Endothelial cell of umbilical vein (primary cell): Measurements from ENCODE around the gene NDUFA5. TPM values are rescaled to one million over a fixed set of nuclear protein-coding genes. Genes with fewer than 3 reads are reported as not detected.
A peak's percentile ranks its signal among the peaks of the same experiment; 100 is the strongest.

Source experiments
- Bru-seq: library from RNA; stranded (reverse); fragments of 400-500 nt; gene quantifications from one replicate; lab custom pipeline; 2021; lab: Mats Ljungman, UMichigan
- BruChase-seq, 2 experiments: library from RNA; stranded (reverse); fragments of 400-500 nt; gene quantifications; one replicate each; lab custom pipeline; 2021; lab: Mats Ljungman, UMichigan
- BruUV-seq: library from RNA; stranded (reverse); fragments of 400-500 nt; replicated peaks from 2 replicates; lab custom pipeline; 2021; lab: Mats Ljungman, UMichigan
- CTCF ChIA-PET: fragments of 300-600, 350-600 bp; sonication (Branson Sonifier 250); formaldehyde crosslinking; loops from one replicate; lab custom pipeline; 2021; ENCODE audit warnings: antibody characterized with exemption, inconsistent platforms; lab: Charles Lee
- POLR2A ChIA-PET: fragments of 300-600, 350-600 bp; sonication (Branson Sonifier 250); formaldehyde crosslinking; loops from one replicate; lab custom pipeline; 2021; ENCODE audit warnings: antibody characterized with exemption, inconsistent platforms; lab: Charles Lee
- DNase-seq: peaks from one replicate; pipeline ENCODE4 v3.0.0-alpha.2; 2011; ENCODE audit warnings: low read depth, low spot score
- FAIRE-seq: peaks from 2 replicates; lab custom pipeline; 2011; peaks lifted over from hg19 to GRCh38; lab: Jason Lieb, UNC
- H2AFZ ChIP-seq: 2 replicates; pipeline ENCODE4 v1.6.0; 2012; ENCODE audit warnings: low read depth, low read length, control low read depth, inconsistent platforms
- H3K27ac ChIP-seq: 2 replicates; pipeline ENCODE4 v1.5.1; 2011; ENCODE audit warnings: low read depth, mild to moderate bottlenecking, control low read depth, low read length, moderate library complexity; ENCODE audit not compliant: insufficient read depth
- H3K27me3 ChIP-seq, 2 experiments: 2 replicates each; pipeline versions ENCODE4 v1.6.0 to v1.6.1; 2011; ENCODE audit warnings: low read length in 2 of 2, mixed read lengths in 1 of 2; ENCODE audit not compliant: control insufficient read depth in 2 of 2, insufficient read depth in 2 of 2
- H3K36me3 ChIP-seq, 2 experiments: 2 replicates in 1 of 2; 3 replicates in 1 of 2; pipeline ENCODE4 v1.5.1; 2011; ENCODE audit warnings: low read length in 2 of 2, mild to moderate bottlenecking in 1 of 2, moderate library complexity in 1 of 2; ENCODE audit not compliant: control insufficient read depth in 2 of 2, insufficient read depth in 2 of 2; ENCODE audit errors: extremely low read depth in 1 of 2
- H3K4me1 ChIP-seq: 3 replicates; pipeline ENCODE4 v1.5.1; 2011; ENCODE audit warnings: mild to moderate bottlenecking, low read length; ENCODE audit not compliant: control insufficient read depth, insufficient read depth; ENCODE audit errors: extremely low read depth
- H3K4me2 ChIP-seq: 2 replicates; pipeline ENCODE4 v1.6.1; 2011; ENCODE audit warnings: low read length, control low read depth, mixed read lengths; ENCODE audit not compliant: insufficient read depth
- H3K4me3 ChIP-seq, 3 experiments: fragments of 200-600 bp in 1 of 3; sonication (generic), shearing (Covaris generic) in 1 of 3; replicated peaks in 1 of 3; 2 replicates each; pipeline ENCODE4 v1.5.1; 2011 to 2016; ENCODE audit warnings: control low read depth in 3 of 3, low read length in 3 of 3, mild to moderate bottlenecking in 2 of 3, inconsistent platforms in 1 of 3, low read depth in 1 of 3, moderate library complexity in 1 of 3; ENCODE audit not compliant: insufficient read depth in 1 of 3
- H3K79me2 ChIP-seq: 2 replicates; pipeline ENCODE4 v1.6.0; 2012; ENCODE audit warnings: low read length, inconsistent platforms; ENCODE audit not compliant: control insufficient read depth, insufficient read depth
- H3K9ac ChIP-seq: replicated peaks from 2 replicates; pipeline ENCODE3; 2011; ENCODE audit warnings: low read length, control low read depth; ENCODE audit not compliant: insufficient read depth; ENCODE audit errors: extremely low read depth
- H3K9me1 ChIP-seq: replicated peaks from 3 replicates; pipeline ENCODE4 v1.6.0; 2011; ENCODE audit warnings: mild to moderate bottlenecking, low read length; ENCODE audit not compliant: control insufficient read depth, insufficient read depth; ENCODE audit errors: extremely low read depth
- H3K9me3 ChIP-seq: replicated peaks from 2 replicates; pipeline ENCODE4 v1.5.1; 2012; ENCODE audit warnings: low read length, inconsistent platforms; ENCODE audit not compliant: control insufficient read depth, insufficient read depth
- H4K20me1 ChIP-seq: replicated peaks from 2 replicates; pipeline ENCODE3; 2011; ENCODE audit warnings: mild to moderate bottlenecking, low read length; ENCODE audit not compliant: control insufficient read depth, insufficient read depth; ENCODE audit errors: extremely low read depth
- EZH2 ChIP-seq: IDR thresholded peaks from 2 replicates; pipeline ENCODE4 v1.6.1; 2012; ENCODE audit warnings: borderline replicate concordance, low read depth, mild to moderate bottlenecking, moderate library complexity, low read length, inconsistent platforms; ENCODE audit not compliant: severe bottlenecking
- FOS ChIP-seq: IDR thresholded peaks from 2 replicates; pipeline ENCODE4 v1.6.1; 2011; ENCODE audit warnings: mild to moderate bottlenecking, low read length, moderate library complexity, borderline replicate concordance; ENCODE audit not compliant: insufficient read depth
- GATA2 ChIP-seq: IDR thresholded peaks from 2 replicates; pipeline ENCODE4 v1.7.0; 2011; ENCODE audit warnings: low read depth, mild to moderate bottlenecking, moderate library complexity, mixed read lengths, low read length; ENCODE audit not compliant: insufficient read length, insufficient read depth
- JUN ChIP-seq: IDR thresholded peaks from 2 replicates; pipeline ENCODE4 v1.6.1; 2011; ENCODE audit warnings: borderline replicate concordance, low read depth; ENCODE audit not compliant: insufficient read length, insufficient read depth
- MYC ChIP-seq: IDR thresholded peaks from one replicate; pipeline ENCODE4 v1.6.1; 2011; ENCODE audit warnings: mild to moderate bottlenecking, low read depth, low read length
- POLR2A ChIP-seq: IDR thresholded peaks from 2 replicates; pipeline ENCODE4 v1.6.1; 2012; ENCODE audit warnings: low read depth, mild to moderate bottlenecking, control low read depth, low read length
- POLR2AphosphoS5 ChIP-seq: IDR thresholded peaks from 2 replicates; pipeline ENCODE4 v1.6.1; 2012; ENCODE audit warnings: low read depth, mild to moderate bottlenecking, control low read depth, low read length, moderate library complexity; ENCODE audit not compliant: insufficient read depth
- dilution Hi-C: fragments of 300-500 bp; cut with MboI; formaldehyde crosslinking; loops from one replicate; pipeline ENCODE4 v1.15.0; 2019; ENCODE audit warnings: low sequenced_read_pairs; ENCODE audit not compliant: extremely low pct_ligation_motif_present
- intact Hi-C: fragments of 100-400 bp; cut with micrococcal nuclease; formaldehyde crosslinking; loops from one replicate; pipeline ENCODE4 v1.10.0; 2022
- long read RNA-seq: library from polyadenylated mRNA; stranded (forward); transcript quantifications from one replicate; pipeline ENCODE4 v2.0.0, GENCODE V29; 2021
- polyA minus RNA-seq, 3 experiments: library from RNA; depleted of rRNA, polyadenylated mRNA; stranded (reverse); fragments of >200 nt; gene quantifications; 1 replicate in 1 of 3; 2 replicates in 2 of 3; pipeline ENCODE4 v1.2.3, GENCODE V29; 2011
- polyA plus RNA-seq, 4 experiments: library from polyadenylated mRNA; depleted of rRNA in 3 of 4; stranded (reverse) in 3 of 4; unstranded in 1 of 4; fragments of >200 nt; gene quantifications; 2 replicates each; pipeline versions ENCODE4 v1.2.1 to v1.2.3, GENCODE V29; 2011 to 2012; ENCODE audit warnings: missing spikeins in 1 of 4
- total RNA-seq: library from RNA; stranded (reverse); gene quantifications from 2 replicates; pipeline ENCODE4 v1.2.3, GENCODE V29; 2021
- TF ChIP-seq, protein P1 (sequence below), 2 donors: IDR thresholded peaks; 1 replicate in 1 of 2; 2 replicates in 1 of 2; pipeline ENCODE4 v1.5.1; 2011; ENCODE audit warnings: low read length in 2 of 2, mild to moderate bottlenecking in 2 of 2, moderate library complexity in 2 of 2, control low read depth in 1 of 2, inconsistent platforms in 1 of 2, low read depth in 1 of 2; ENCODE audit not compliant: insufficient read depth in 1 of 2; ENCODE audit errors: extremely low read depth in 1 of 2
- TF ChIP-seq, protein P2 (sequence below): IDR thresholded peaks from 2 replicates; pipeline ENCODE4 v1.6.1; 2011; ENCODE audit not compliant: insufficient read depth, insufficient read length

NDUFA5 gene
- total RNA-seq (57.6 and 62.3 TPM in 2 replicates), polyA plus RNA-seq (3.6 and 6.2 TPM in 2 replicates), polyA minus RNA-seq (9.3 and 16.9 TPM in 2 replicates), Bru-seq, nascent RNA (percentile 83 among the genes with signal in this experiment), BruChase-seq, experiment 1, labeled RNA remaining after a 6-hour chase (percentile 87 among the genes with signal in this experiment), BruChase-seq, experiment 2, labeled RNA remaining after a 2-hour chase (percentile 72 among the genes with signal in this experiment)
- polyA plus RNA-seq (2011; cell fraction: cytosol; rRNA removed): 9.2 and 9.4 TPM in 2 replicates
- polyA plus RNA-seq (2011; cell fraction: nucleus; rRNA removed): 10.1 and 22.2 TPM in 2 replicates
- polyA plus RNA-seq (2012): 28.4 and 43.8 TPM in 2 replicates
- polyA minus RNA-seq (2011; cell fraction: cytosol; rRNA and poly(A)+ RNA removed): 19.8 TPM
- polyA minus RNA-seq (2011; cell fraction: nucleus; rRNA and poly(A)+ RNA removed): 34.4 and 54.4 TPM in 2 replicates
- long read RNA-seq, full-length matches to known transcripts: 366 of 390 reads
- long read RNA-seq, partial matches to known transcripts: 2 of 390 reads
- long read RNA-seq, other reads (novel, unspliced or antisense): 22 of 390 reads

GRCh38 chr7:123557398-123558288 is at the start of gene NDUFA5:
Gene NDUFA5, minus strand, starts transcription at chr7:123557818. Its CDS starts 23 bp downstream, at chr7:123557795.
- TF ChIP-seq, protein P1, sequence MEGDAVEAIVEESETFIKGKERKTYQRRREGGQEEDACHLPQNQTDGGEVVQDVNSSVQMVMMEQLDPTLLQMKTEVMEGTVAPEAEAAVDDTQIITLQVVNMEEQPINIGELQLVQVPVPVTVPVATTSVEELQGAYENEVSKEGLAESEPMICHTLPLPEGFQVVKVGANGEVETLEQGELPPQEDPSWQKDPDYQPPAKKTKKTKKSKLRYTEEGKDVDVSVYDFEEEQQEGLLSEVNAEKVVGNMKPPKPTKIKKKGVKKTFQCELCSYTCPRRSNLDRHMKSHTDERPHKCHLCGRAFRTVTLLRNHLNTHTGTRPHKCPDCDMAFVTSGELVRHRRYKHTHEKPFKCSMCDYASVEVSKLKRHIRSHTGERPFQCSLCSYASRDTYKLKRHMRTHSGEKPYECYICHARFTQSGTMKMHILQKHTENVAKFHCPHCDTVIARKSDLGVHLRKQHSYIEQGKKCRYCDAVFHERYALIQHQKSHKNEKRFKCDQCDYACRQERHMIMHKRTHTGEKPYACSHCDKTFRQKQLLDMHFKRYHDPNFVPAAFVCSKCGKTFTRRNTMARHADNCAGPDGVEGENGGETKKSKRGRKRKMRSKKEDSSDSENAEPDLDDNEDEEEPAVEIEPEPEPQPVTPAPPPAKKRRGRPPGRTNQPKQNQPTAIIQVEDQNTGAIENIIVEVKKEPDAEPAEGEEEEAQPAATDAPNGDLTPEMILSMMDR (IDR thresholded peaks at IDR 0.05; ENCODE audit: extremely low read depth in 1 of 2, insufficient read depth in 1 of 2, low read depth in 1 of 2, low read length in 2 of 2): no peak
- TF ChIP-seq JUN (peak; percentile 25), GATA2 (no peak), POLR2AphosphoS5 (peak; percentile 57), EZH2 (no peak), POLR2A (peak; percentile 76), MYC (no peak), FOS (peak; percentile 19)
- TF ChIP-seq, protein P2, sequence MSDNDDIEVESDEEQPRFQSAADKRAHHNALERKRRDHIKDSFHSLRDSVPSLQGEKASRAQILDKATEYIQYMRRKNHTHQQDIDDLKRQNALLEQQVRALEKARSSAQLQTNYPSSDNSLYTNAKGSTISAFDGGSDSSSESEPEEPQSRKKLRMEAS: no peak
- TSS peak; percentile 90 for BruUV-seq

More at GRCh38 chr7:123557398-123558288, at the start of gene NDUFA5:
- DNase-seq (peak; percentile 99), FAIRE-seq (peak; percentile 92)
- Histone ChIP-seq H3K79me2 (peaks cover 20% of the 10 kb centered on the region), H3K27ac (peak within 1 kb of the TSS; percentile 75), H3K9ac (peak within 1 kb of the TSS; percentile 95), H3K9me3 (no peaks in the 10 kb centered on the region), H3K4me1 (peaks cover 6% of the 10 kb centered on the region), H2AFZ (peak within 1 kb of the TSS; percentile 99), H3K4me3 (peak within 1 kb of the TSS; percentile 66 to 98 (median 88)), H3K36me3 (no peaks in the 10 kb centered on the region), H3K27me3 (no peaks in the 10 kb centered on the region), H3K9me1 (no peaks in the 10 kb centered on the region), H4K20me1 (no peaks in the 10 kb centered on the region), H3K4me2 (peak within 1 kb of the TSS; percentile 93)
- dilution Hi-C loops (no loop called here), intact Hi-C loops (loop anchor here (1.0 to 5.0 kb wide), 5 partner anchors 12 to 190 kb away; partner anchors contain the start of genes IQUB and WASL)
- CTCF ChIA-PET: interaction anchor here (0.6 to 2.0 kb wide), 16 partner anchors 10 to 544 kb away, joined by 3 to 20 read pairs (median 4); partner anchors contain the start of genes IQUB and WASL
- POLR2A ChIA-PET: interaction anchor here (0.6 to 1.6 kb wide), 7 partner anchors 10 to 314 kb away, joined by 3 to 16 read pairs (median 3); partner anchors contain the start of genes IQUB and WASL
